GM19240 (cell line): ENCODE results near the gene TBX19.
"Not testable (repeated sequence)": the region's sequence is repeated elsewhere in the genome, so short reads cannot be mapped to it uniquely, and the experiment has no call there.

Experiments
- DNase-seq: peaks from one replicate; pipeline ENCODE4 v3.0.0; 2011; ENCODE audit warnings: low spot score; ENCODE audit not compliant: insufficient read length

The TBX19 gene

GRCh38 chr1:168354335-168355269 is 73.9 kb downstream of the TBX19 start:
- DNase-seq: not testable (repeated sequence)

GRCh38 chr1:168360151-168361021 is 79.7 kb downstream of the TBX19 start:
- no peak for DNase-seq

GRCh38 chr1:168361252-168361651 is 80.6 kb downstream of the TBX19 start:
- no peak for DNase-seq

- no peak for DNase-seq
These were observed 82.3 kb downstream of the TBX19 start for GRCh38 chr1:168362991-168363390.
